Neural cell (in vitro differentiated cells): Measurements from ENCODE around the gene AIF1.

ENCODE experiments used
- CTCF ChIP-seq: fragments of 450-650 bp; IDR thresholded peaks from 2 replicates; pipeline ENCODE4 v1.5.1; 2014; ENCODE audit warnings: antibody characterized with exemption, mild to moderate bottlenecking, moderate library complexity; ENCODE audit not compliant: poor library complexity, severe bottlenecking
- EP300 ChIP-seq: fragments of 450-650 bp; conservative IDR thresholded peaks from 2 replicates; pipeline ENCODE4 v1.6.1; 2014; ENCODE audit warnings: antibody characterized with exemption, mild to moderate bottlenecking, moderate library complexity; ENCODE audit not compliant: poor library complexity, severe bottlenecking

- TF ChIP-seq CTCF (no peak), EP300 (no peak)
These were observed 16.7 kb downstream of the AIF1 start for GRCh38 chr6:31631681-31632278.
